Measurements from ENCODE around the gene MAST4.
"Not testable (repeated sequence)": the region's sequence is repeated elsewhere in the genome, so short reads cannot be mapped to it uniquely, and the experiment has no call there.

The MAST4 gene

DNA sequence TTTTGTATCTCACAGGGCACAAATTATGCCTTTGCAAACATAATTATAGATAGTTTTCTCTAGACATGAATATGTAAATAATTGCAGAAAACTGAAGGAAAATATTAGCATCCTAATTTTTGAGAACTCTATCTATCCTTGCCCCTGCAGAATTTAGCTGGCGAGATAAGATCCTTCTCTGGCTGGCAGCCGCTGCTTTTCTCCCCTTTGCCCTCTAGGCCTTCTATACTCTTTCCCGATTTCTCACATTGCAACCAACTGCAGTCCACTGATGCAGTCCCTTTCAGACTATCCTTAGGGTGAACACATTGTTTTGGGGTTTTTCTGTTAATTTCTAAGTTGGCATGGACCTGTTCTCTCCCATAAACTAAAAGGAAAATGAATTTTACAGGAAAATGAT is 509.1 kb downstream of the MAST4 start:
- DNase-seq, result no peak

DNA sequence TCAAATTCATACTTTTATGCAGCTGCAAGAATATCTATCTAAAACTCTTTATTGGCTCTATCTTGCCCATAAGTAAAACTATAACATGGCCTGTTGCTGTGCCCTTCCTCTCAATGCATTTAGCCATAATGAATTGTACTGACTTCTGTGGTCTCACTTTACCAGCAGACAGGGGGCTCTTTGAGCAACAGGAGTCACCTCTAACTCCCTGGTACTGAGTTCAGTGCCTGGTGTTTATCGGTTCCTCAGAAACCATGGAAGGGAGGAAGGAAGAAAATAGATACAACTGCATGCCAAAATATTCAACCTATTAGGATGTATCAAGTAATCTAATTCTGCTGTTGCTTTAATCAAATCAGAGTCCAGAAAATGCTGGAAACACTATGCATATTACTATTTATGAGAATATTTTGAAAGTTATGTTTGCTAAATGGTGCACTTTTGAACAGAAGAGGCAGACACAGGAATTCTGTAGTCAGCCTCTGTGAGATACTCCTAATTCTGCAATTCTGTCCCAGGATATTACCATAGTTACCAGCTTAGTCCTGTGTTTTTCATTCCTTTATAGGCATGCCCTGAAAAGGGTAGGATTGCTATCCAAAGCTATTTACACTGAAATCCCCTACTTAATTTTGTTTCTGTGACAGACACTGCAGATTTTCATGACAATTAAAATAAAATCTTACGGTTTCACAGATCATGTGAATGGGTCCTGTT is 510.6 kb downstream of the MAST4 start:
- DNase-seq, result no peak

DNA sequence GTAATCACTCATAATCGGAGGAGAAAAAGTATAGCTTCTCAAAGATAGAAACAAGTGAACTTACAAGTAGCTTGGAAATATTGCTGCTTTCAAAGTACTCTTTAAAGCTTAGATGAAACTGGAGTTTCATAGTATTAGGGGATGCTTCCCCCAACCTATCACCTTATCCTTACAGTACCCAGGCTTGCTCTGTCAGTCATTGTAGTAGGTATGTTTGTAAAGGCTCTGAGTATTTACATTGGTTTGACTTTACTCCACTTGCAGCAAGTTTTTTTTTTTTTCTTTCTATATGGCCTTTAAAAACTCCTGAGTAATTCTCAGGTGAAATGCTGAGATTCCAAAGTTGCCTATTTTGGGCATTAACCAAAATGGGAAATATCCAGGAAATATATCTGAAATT is 515.6 kb downstream of the MAST4 start:
- no peak for DNase-seq

DNA sequence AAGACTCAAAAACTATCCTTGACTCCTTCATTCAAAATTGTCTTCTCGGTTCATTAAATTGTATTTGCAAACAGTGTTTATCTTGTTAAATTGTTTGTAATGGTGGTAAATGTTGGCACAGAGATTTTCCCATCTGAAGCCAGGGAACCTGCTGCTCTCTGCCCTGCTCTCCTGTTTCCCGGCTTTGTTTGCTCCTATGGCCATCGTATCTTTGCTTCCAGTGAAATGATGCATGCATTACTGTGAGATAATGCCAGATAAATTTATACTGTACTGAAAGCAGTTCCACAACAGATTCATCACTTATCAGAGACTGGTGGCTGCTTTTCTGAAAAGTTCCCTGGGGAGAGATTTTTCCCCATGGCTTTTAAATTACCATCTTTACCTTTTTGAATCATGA is 519.1 kb downstream of the MAST4 start:
- no peak for DNase-seq

DNA sequence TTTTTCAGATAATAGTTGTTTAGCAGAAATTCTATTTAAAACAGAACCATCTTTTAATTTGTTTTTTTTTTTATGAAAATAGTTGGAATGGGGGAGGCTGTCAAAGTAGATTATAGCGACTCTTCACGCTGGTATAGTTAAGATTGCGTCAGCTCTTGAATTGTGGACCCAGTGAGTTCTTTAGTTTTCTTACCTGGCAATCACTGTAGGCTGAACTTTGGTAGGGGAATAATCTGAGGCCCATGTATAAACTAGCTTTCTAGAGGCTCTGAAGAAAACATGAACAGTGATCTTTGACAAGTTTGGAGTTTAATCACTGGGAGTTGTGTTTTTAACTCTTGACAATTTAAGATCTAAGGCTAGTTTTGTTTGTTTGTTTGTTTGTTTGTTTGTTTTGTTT is 519.6 kb downstream of the MAST4 start:
- DNase-seq, result no peak

DNA sequence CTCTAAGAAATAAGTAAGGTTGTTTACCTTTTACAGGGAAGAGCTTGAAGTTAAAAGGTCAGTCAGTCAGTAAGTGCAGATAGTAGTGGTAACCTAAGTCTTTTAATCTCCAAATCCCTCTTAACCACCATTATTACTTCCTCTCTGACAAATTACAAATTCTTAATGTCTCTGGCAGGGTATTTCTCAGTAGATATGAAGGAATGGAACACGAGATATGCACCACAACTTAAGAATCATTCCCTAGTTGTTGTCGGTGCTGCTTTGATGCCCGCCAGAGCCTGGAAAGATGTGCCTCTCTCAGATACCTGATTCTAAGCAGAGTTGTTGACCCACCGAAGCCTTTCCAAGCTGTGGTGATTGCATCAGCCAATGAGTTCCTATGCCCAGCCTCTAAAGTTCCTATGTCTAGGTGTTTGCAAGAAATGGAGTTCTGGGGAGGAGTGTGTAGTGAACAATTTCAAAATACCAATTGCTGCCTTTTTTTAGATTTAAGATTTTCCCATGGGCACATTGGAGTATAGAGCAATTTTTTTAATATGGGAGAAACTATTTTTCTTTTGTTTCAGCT is 521.9 kb downstream of the MAST4 start:
- DNase-seq, result no peak

DNA sequence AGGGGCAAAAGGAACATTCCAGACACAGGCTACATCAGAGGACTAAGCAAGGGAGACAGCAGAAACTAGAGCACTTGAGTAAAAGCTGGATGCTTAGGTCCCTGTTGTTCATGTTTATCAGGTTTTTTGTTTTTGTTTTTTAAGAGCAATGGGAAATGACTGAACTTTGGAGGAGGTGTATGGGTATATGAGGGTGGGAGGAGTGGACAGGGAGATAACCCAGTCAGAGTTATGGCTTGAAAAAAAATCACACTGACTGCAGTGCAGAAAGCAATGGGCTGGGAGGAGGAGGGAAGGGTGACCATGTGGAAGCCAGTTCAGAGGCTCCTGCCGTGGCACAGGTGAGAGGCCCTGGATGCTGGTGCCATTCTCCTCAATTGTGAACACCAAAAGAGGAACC is 522.8 kb downstream of the MAST4 start:
- DNase-seq, result no peak

DNA sequence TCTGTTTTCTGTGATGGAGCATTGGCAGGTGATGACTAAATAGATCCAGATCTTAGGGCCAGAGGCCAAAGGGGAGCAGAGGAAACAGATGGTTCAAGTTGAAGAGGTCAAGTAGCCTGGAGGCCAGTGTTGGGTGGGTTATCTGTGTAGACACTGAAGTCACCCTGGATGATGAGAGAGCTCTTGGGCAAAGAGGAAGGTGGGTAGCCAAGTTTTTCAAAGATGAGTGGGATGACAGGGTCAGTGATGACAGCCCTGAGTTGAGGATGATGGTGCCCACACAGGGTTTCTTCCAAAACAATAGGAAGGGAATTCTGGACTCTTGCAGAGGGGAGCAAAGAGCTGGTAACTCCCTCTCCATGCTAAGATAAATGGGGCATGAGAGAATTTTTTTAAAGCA is 523.8 kb downstream of the MAST4 start:
- no peak for DNase-seq

DNA sequence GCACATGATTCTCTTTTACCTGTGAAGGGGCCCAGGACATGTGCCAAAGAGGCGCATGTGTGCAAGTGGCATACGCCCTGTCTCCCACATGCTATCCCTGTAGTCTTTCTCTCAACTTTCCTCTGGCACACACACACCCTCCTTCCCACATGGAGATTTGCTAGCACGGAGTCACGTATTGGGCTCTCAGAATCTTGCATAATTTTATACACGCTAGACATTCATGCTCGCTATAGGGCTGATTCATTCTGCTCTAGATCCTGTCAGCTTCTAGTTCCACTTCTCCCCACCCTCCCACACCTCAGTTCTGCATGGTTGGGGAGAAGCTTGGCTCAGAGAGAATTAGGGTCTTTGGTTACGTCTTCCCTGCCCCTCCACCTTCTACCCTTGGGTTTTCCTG is 527.6 kb downstream of the MAST4 start:
- no peak for DNase-seq

DNA sequence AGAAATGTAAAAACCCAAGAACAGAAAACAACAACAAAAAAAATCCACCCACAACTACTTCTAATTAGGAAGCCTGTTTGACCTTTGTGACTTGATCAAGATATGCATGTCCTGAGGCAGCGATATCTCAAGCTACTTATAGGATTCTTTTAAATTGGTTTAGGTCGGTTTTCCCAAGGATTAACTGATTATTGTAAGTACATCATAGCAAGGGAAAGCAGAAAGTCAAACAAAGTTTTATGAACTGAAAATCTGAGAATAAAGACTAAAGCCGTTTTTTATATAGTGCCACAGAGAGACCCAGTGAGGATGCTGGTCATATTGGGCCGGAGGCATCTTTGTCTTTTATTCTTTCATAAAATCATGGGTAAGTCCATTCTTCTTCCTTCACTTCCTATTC is 528.4 kb downstream of the MAST4 start:
- no peak for DNase-seq

DNA sequence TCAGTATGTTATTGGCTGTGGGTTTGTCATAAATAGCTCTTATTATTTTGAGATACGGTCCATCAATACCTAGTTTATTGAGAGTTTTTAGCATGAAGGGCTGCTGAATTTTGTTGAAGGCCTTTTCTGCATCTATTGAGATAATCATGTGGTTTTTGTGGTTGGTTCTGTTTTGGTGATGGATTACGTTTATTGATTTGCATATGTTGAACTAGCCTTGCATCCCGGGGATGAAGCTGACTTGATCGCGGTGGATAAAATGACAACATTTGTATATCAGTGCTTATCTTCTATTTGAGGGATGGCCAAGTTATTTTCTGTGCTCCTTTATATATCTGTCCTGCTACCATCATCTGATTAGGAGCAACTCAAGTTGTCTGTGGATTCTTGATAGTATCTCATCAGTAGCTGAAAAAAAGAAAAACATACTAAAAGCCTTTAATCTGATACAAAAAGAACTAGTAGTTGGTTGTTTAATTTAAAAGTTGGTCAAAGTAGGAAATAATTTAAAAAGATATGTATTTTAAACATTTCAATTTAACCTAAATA is 531.2 kb downstream of the MAST4 start:
- not testable (repeated sequence) for DNase-seq

DNA sequence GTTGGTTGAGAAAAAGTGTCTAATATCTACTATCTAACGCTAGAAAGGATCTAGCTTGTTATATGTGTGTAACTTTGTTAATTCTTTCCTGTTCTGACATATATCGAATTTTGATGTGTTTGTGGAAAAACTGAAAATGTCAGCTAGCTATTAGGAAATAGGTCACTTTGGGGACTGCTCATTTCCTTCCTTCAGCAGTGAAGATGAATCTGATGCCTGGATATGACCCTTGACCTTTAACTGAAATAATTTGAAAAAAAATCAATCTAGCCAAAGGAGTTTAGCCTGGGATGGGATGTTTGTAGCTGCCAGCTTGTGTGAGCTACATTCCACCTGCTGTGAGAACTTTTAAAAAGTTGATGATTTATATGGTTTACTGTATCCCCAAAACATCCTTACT is 533.6 kb downstream of the MAST4 start:
- no peak for DNase-seq

DNA sequence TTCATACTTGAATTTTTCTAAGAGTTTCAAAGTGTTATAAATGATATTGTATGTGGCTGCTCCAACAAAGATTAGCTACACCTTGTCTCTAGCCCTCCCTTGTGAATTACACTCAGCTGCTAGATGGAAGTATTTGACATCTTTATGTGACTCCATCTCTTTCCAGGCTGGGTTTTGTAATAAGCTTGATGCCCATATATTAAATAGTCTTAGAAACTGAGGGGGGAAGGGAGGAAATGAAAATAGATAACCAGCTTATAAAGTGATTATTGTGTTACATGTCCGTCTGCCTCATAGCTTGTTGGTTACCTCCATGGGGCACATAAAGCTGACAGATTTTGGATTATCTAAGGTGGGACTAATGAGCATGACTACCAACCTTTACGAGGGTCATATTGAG is 537.0 kb downstream of the MAST4 start:
- DNase-seq, result no peak

DNA sequence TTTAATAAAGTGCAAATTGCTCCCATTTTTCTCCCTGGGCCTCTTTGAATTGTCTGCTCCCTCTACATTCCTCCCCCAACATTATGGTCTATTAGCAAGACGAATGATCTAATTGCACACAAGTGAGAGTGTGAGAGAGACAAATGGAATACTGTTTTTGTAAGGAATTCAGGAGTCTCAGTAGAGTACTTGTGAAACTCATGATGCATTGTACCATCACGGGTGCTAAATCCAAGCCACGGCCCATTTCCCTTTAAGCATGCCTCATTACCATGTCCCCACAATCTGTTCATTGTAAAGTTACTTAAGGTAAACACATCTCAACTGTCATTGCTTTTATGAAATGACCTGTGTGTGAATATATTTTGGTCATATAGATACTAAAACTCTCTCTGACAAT is 537.6 kb downstream of the MAST4 start:
- DNase-seq, result no peak

DNA sequence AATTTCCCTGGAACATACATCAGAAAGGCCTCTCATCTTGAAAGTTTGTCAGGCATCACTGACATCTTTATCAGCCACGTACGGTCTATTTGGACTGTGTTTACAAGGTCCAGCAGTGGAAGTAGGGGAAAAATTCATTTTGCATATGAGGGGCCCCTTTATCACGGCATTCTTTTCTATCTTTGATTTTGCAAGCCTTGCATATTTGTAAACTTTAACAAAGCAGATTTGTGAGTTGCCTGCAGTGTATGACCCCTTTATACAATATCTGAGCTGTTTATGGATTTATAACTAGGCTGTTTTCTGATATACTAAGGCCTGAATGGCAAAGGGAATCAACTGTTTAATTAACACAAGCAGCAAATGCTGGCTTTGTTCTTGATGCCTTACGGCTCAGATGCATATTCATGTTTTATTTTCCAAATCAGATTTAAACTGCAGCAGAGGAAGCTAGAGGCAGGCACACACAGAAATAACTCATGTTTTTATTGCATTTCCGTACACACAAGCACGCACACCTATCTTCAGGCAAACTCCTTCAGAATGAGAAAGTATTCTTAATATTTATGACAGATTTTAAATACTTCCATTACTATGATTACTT is 539.3 kb downstream of the MAST4 start:
- DNase-seq, result no peak

DNA sequence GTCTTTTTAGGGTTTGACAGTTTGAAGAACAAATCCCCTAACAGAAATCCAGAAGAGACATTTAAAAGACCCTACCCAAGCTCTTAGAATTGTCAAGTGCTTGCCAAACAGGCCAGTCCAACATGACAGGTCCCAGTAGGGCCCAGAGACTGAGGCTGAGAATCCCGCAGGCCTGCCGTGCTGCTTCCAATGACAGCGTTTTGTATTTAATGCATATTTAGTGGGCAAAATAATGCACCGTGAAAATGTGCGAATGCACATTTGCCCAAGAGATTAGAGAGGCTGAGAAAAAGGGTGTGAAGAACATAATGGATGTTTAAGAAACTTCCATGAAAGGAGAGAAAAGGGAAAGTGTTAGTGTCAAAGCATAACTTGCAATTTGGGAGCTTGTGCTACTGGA is 542.8 kb downstream of the MAST4 start:
- DNase-seq, result no peak

DNA sequence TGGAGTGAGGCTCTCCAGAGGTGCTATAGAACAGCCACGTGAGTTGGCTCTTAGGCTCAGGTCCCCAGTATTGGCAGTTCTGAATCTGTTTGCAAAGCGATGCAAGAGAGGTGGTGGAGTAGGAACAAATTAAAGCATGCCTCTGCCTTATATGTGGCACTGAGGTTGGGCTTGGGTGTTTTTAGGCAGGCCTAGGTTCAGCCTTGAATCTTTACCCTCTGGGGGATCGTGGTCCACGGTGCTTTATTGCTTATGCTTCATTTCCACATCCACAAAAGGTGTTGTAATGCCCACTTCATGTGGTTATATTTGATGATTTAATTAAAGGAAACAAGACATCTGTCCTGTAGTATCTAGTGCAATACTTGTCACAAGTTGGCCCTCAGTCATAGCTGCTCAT is 544.2 kb downstream of the MAST4 start:
- no peak for DNase-seq

DNA sequence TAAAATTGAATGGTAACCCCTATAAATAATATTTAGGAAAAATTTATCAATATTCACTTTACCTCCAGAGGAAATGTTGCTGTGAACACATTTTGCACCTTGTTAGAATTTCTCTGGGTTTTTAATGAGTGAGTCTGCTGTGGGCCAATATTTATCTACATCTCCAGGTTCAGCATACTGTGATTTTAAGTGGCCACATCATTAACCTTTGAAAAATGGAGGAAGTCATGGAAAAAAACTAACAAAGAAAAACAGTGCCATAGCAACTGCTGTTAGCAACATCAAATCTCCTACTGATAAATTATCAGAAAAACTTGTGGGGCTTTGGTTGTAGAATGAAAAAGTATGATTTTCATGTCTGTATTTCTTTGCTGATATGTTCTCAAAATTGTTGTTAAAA is 545.5 kb downstream of the MAST4 start:
- DNase-seq, result no peak

DNA sequence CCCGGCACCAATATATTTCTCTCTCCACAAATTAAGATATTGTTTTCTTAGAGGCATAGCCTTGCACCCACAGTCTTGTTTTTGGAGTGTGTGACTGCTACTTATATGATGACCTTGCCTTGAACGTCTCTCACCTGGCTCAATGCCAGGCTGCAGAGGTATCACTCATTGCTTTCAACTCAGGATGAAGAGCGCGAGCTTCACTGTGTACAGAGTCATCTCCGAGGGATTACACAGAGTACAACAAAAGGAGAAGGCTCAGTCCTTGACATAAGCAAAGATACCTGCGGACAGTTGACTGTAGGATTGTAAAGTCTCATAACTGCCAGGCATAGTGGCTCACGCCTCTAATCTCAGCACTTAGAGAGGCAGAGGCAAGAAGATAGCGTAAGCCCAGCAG is 546.6 kb downstream of the MAST4 start:
- DNase-seq, result no peak

DNA sequence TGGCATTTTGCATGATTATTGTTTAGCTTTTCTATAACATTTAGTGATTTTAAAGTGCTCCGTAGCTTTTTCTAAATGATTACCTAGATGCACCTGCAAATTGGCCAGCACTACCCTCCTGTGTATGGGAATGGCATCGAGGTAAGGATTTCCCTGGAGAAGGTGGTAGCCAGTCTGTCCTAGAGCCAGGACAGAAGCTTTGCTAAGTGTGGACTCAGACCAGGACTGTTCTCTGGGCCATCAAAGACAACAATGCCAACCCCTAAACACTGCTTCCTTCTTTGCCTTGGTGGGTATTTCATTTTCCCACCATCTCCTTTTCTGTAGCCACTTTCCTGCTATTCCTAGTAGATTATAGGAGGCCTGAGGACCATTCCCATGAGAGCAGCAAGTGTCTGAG is 547.4 kb downstream of the MAST4 start:
- no peak for DNase-seq

DNA sequence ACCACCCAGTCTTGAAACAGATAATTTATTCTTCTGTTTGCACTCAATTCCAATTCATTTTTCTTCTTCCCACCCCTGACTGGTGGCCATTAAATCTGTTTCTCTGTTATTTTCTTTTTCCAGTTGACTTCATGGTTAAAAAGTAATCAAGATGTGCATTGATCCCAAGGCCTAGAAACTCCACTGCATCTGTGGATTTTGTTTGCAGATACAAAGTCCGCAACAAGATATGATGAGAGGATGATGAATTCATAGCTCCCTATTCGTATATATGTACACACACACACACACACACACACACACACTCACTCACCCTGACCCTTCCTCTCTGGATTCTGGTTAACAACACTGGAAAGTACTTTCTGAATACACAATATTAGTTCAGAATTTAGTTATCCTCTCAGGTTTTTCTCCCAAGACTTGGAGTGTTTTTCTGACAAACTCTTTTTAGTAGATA is 548.0 kb downstream of the MAST4 start:
- DNase-seq, result no peak

DNA sequence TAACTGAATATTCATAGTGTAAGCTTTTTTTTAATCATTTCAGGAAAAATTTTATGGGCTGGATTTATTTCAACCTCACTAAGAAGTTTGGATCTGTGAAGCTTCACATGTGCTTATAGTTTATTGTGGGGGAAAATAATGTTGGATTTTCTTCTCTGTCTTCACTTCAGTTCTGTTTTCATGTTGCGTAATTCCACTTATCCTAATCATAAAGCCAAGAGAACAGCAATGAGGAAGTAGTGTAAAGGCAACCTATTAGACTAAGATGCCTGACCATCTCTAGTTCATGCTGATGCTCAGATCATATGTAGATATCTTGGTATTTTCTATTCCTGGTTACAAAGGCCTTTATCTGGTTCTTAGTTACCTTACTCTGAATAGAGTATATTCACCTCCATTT is 550.4 kb downstream of the MAST4 start:
- DNase-seq, result no peak

DNA sequence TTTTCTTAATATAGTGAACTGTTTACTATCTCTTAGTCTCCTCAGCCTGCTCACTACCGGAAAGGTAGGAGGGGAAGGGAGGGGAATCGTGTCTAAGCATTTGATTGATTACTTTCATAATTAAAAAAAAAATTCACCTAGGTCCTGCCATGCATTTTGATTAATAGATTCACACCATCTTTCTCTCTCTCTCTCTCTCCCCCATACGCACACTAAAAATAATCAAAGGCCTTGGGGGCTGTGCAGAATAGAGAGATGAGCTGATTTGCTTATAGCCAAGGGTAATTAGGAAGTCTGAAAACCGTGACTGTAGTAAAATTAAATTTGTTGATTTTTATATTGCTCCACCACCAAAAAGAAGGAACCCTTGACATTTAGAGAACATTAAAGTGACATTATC is 550.8 kb downstream of the MAST4 start:
- DNase-seq, result no peak

All from amygdala (tissue), 56 donors.